HG02763 (cell line): ENCODE results near the gene CPLANE1.
"Not testable (repeated sequence)": the region's sequence is repeated elsewhere in the genome, so short reads cannot be mapped to it uniquely, and the experiment has no call there.

Source experiments
- ATAC-seq: cut with Tn5 transposase; IDR thresholded peaks from one replicate; pipeline ENCODE4 v1.9.1; 2021; ENCODE audit warnings: mild to moderate bottlenecking, moderate library complexity; ENCODE audit not compliant: unreplicated experiment

The CPLANE1 gene

DNA sequence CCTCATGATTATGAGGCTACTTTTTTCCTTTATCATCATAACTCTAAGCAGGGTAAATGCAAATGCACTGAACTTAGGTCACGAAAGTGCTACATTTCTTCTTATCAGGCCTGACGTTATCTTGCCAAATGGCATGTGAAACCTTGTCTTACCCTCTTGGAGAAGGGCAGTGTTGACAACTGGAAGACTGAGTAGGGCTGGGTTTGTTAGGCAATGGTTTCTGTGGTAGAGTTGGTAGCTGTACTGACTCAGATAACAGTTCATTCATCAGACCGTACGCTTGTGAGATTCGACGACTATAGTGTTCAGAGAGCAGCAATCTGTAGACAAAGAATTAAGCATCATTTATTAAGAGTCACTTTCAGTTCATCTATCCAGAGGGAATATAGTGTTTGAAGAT is 127.7 kb downstream of the CPLANE1 start:
- no peak for ATAC-seq

DNA sequence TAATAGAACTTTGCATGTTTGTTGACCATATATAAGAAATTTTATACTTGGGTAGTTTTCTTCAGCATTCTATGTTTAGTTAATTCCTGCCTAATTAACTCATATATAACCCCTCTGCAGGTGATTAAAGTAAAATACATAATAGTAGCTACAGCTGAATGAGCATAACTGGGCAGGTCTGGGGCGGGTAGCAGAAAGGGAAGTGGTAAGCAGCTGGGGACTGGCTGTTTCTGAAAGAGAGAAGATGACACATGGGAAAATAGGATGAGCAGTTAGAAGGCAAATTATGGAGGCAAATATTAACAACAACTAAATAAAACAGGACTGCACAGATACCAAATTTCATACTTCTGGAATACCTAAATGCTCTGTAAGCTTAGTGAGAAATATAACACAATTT is 128.1 kb downstream of the CPLANE1 start:
- no peak for ATAC-seq

DNA sequence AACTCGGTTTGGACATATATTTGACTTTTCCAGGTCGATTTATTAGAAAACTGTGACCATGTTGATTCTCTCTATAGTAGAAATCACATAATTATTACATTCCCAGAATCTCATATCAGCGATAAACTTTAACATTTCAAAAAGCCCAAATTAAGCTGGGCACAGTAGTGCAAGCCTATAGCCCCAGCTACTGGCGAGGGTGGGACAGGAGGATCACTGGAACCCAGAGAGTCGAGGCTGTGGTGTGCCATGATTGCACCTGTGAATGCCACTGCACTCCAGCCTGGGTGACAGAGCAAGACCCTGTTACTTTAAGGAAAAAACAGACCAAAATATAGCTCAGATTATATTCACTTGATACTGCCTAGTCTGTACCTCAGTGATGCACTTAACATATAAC is 128.9 kb downstream of the CPLANE1 start:
- ATAC-seq = no peak

DNA sequence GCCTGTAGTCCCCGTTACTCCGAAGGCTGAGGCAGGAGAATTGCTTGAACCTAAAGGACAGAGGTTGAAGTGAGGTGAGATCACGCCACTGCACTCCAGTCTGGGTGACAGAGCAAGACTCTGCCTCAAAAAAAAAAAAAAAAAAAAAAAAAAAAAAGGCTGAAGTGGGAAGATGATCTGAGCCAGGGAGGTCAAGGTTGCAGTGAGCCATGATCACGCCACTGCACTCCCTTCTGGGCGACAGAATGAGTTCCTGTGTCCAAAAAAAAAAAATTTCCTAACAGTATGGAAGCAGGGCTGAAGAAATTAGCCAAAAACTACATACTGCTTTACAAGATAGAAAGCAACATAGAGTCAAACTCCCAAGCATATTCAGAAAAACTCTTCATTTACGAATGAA is 132.8 kb downstream of the CPLANE1 start:
- no peak for ATAC-seq

DNA sequence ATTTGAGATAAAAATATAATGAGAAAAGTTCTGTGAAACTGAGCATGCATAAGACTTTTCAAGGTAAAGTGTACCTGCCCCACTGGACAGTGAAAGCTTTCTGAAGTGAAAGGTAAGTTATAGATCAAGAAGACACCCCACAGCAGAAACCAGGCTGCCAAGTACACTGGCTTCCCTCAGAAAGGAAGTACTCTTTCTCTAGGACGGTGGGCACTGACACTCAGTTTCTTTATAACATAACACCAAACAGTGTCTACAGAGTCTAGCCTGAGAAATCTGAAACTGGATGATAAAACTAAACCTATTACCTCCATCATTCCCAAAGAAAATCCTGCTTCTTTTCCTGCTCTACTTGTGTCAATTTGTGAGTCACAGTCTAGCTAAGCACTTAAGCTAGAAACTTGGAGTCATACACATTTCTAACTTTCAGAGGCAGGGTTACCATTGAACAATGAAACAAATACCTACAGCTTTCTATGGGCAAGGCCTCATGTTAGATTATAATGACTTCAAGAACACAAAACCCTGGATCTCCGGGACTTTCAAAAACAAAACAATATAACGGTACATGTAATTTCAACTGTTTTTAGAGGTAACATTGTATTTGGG is 136.7 kb downstream of the CPLANE1 start:
- no peak for ATAC-seq

DNA sequence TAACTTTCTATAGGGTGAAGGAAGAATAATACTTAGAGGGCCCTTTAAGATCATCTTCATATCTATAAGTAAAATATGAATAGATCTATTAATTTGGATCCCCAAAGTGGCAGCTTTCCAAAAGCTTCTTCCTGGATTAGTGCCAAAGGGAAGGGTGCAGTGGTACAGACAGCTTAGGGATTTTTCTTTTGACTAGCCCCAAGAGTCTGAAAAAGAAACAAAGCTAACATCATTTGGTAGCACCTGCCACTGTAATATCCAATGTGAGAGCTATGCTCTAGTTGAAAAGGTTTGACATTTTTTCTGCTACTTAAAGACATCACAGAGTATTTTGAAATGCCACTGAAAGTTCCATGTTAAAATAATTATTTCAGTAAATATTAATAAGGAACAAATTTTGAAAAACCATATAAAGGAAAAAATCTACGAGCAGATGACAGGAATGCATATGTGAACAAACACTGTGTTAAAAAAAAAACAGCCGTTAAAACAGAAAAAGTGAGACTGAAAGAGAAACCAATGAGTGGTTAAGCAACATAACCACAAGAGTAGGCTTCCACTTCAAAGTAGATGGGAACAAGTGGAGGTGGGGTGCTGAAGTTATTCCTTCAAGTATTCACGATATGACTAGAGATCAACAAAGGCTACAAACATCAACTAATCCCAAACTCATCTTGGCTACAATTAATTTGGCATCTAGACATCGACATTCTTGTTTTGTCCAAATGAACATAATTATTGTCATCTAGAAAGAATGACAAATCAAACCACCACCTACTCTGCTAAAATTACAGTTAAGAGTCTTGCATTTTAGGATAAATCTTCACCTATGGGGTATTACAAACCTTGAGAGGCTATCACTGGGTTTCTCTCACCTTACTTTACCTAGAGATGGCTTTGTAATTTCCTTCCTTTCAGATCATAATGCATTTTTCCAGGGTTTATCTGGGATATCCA is 137.5 kb downstream of the CPLANE1 start:
- ATAC-seq = peak; percentile 84

DNA sequence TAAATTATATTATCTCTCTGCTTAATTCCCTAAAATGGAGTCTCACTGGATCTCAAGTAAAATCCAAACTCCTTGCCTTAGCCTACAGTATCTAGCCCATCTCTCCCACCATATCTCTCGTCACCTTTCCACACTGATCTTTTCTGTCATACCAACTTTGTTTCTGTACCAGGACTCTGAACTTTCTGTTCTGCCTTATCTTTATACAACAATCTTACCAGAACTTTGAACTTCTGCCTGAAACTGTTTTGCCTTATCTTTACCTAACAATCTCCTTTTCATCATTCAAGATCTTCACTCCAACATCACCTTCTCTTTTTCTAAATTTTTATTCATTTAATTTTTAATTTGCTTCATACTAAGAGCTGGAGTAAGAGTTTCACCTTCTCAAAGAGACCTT is 139.0 kb downstream of the CPLANE1 start:
- no peak for ATAC-seq

DNA sequence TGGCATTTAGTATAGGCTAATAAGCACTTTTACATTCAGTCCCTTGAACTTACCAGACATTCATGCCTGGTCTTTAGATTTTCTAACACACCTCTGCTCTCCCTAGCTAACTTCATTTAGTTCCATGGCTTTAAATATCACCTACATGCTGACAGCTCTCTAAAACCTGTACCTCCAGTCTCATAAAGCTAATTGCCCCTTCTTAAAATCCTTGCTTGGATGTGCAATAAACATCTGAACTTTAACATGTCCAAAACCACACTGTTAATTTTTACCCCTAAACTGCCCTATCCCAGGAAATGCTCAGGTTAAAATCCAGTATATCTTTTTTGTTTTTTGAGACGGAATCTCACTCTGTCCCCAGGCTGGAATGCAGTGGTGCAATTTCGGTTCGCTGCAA is 139.8 kb downstream of the CPLANE1 start:
- no peak for ATAC-seq

DNA sequence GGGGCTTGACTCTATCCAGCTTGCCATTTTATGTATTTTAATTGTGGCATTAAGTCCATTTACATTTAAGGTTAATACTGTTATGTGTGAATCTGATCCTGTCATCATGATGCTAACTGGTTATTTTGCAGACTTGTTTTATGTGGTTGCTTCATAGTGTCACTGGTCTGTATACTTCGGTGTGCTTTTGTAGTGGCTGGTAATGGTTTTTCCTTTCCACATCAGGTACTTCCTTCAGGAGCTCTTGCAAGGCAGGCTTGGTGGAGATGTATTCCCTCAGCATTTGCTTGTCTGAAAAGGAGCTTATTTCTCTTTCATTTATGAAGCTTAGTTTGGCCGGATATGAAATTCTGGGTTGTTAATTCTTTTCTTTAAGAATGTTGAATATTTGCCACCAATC is 145.9 kb downstream of the CPLANE1 start:
- ATAC-seq = no peak

DNA sequence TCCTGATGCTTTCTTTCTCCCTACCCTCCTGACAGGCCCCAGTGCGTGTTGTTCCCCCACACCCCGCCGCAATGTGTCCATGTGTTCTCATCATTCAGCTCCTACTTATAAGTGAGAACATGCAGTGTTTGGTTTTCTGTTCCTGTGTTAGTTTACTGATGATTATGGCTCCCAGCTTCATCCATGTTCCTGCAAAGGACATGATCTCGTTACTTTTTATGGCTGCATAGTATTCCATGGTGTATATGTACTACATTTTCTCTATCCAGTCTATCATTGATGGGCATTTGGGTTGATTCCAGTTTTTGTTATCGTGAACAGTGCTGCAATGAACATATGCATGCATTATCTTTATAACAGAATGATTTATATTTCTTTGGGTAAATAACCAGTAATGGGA is 149.9 kb downstream of the CPLANE1 start:
- not testable (repeated sequence) for ATAC-seq

DNA sequence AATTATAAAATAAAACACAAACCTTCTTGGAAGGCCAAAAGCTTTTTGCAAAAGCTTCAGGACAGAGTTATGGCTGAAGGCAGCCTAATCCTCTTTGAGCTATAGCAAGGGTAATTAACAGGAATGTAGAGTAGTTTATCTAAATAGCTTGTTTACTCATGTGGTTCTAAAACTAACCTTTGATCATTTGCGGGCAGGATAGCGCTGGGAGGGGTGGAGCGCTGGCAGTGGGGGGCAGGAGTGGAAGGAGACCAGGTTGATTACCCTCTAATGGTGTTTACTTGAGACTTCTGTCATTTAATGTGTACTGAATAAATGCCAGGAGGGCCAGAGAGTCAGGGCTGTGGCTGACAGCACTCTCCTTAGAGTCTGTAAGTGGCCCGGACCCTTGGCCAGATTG is 155.4 kb downstream of the CPLANE1 start:
- not testable (repeated sequence) for ATAC-seq

DNA sequence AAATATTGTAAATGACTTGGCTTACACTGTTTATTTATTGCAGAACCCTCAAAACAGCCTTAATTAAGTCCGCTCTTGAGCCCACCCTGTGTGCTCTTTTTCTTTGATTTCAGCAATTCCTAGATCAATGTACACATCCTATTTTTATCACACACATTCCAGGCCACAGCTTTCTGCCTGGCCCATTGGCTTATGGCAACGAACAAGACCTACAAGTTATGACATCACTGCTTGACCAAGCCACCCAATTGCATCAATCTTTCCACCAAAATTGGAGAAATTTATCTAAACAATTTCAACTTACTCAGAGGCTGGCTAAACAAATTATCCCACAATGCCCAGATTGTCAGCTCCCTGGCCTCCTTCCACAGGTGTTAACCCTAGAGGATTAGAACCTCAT is 158.4 kb downstream of the CPLANE1 start:
- no peak for ATAC-seq

DNA sequence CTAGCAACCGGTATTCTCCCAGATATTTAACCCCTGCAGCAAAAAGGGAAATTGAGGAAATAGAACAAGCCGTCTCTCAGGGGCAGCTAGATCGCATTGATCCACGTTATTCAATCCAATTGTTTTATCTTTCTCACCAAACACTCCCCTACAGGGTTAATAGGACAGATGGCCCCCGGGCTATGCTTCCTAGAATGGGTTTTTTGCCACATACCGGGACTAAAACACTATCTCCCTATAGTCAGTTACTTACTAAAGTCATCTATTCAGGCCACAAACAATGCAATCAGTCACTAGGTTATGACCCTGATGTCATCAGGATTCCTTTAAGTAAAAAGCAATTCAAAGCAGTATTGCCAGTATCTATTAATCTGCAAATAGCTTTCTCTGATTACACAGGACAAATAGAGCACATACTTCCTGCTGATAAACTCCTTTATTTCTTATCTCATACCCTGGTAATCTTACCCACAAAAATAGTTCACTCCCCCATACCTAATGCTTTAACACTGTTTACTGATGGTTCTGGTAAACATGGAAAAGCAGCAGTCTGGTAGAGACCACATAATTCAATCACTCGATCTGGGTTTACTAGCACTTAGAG is 159.0 kb downstream of the CPLANE1 start:
- ATAC-seq = no peak

DNA sequence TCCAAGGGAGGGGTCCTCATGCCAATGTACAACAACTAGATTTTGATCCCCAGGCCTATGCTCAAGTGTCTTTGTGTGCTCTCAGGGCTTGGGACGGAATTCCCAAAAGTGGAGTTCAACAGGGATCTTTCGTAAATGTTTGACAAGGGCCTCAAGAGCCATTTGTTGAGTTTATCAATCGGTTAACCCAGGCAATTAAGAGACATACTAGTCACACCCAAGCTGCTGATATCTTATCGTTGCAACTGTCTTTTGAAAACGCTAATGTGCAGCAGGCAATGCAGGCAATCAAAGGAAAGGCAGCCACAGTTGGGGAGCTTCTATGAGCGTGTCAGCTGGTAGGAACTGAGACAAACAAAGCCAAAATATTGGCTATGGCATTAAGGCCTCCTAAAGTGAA is 161.2 kb downstream of the CPLANE1 start:
- ATAC-seq = no peak

DNA sequence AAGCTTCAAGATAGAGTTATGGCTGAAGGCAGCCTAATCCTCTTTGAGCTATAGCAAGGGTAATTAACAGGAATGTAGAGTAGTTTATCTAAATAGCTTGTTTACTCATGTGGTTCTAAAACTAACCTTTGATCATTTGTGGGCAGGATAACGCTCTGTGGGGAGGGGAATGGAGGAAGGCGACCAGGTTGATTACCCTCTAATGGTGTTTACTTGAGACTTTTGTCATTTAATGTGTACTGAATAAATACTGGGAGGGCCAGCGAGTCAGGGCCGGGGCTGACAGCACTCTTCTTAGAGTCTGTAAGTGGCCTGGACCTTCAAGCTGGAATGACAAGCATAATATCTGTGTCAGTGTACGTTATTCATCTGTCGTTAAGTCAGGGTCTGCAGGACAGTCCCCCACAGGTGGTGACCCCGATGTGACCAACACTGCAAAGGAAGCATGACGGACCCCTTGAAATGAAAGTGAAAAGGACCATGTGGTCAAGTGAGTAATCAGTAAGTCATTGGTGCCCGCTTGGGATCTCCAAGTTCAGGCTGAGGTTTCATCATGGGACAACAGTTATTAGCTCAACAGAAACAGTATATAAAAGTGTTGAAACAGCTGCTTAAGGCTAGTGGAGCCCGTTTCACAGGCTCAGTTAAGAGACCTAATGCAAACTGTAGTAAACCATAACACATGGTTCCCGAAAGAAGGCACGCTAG is 162.6 kb downstream of the CPLANE1 start:
- ATAC-seq = no peak

DNA sequence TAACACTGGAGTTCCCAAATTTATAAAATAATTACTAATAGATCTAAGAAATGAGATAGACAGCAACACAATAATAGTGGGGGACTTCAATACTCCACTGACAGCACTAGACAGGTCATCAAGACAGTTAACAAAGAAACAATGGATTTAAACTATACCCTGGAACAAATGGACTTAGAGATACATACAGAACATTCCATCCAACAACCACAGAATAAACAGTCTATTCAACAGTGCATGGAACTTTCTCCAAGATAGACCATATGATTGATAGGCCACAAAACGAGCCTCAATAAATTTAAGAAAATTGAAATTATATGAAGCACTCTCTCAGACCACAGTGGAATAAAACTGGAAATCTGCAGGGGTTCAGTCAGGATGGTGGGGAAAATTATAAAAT is 163.2 kb downstream of the CPLANE1 start:
- not testable (repeated sequence) for ATAC-seq

DNA sequence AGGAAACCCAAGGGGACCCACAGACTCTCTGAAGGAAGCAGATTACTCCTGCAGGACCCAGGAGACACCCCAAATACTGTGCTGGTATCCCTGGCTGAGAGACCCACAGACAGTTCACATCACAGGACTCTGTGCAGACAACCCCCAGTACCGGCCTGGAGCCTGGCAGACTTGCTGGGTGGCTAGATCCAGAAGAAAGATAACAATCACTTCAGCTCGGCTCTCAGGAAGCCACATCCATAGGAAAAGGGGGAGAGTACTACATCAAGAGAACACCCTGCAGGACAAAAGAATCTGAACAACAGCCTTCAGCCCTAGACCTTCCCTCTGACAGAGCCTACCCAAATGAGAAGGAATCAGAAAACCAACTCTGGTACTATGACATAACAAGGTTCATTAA is 166.2 kb downstream of the CPLANE1 start:
- ATAC-seq = not testable (repeated sequence)

DNA sequence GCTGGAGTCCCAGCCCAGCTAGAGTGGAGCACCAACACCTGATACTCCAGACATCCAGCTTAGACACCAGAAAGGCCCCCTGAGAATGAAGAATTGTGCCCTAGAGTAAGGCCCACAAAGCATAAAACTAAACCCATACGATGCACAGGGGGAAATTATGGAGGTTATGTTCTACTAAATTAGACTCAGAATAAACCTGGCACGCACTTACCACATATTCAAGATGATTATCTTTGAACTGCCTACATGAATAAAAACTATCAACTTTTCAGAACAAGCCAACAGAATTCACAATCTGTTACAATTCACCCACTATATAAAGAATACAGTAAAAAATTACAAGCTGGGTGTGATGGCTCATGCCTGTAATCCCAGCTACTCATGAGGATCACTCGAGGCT is 168.5 kb downstream of the CPLANE1 start:
- no peak for ATAC-seq

DNA sequence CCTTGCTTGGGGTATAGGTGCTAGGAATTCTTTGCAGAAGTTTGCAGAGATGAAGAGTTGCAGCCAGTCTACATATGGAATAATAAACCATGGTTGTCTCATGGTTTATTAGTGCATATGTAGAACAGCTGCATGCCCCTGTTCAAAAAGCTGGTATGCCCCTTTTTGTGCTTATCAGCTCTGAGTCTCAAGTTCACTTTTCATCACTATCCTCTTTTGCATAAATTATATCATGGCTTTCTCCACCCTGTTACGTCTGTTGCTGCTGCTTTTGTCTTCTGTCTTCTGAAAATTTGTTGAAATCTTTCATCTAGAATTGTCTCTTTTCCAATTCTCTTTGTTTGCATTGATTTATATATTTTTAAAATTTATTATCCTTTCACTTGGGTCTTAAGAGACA is 172.0 kb downstream of the CPLANE1 start:
- no peak for ATAC-seq

DNA sequence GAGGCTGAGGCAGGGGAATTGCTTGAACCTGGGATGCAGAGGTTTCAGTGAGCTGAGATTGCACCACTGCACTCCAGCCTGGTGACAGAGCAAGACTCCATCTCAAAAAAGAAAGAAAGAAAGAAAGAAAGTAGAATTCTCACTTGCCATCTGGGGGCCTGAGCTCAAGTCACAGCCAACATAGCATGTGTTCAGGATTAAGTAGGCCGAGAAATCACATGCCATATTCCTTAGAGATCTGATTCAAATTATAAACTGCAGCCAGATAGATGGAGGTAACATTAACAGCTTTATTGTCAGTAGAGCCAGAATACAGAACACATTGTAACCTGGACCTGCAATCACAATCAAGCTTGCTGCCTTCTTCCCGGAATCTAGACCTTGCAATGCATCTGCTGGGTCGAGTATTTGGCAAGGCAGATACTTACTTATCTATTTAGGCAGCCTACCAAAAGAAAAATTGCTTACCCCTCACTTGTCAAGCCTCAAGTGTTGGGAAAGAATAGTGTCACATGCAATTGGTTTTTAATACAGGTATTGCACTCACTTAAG is 173.7 kb downstream of the CPLANE1 start:
- no peak for ATAC-seq
